Thymus (tissue), 11 donors: ENCODE data around the gene OSBPL6. TPM values are rescaled to one million over a fixed set of nuclear protein-coding genes. Genes with fewer than 3 reads are reported as not detected.

Experiments used
- DNase-seq, 9 donors: peaks; one replicate each; pipeline ENCODE4 v3.0.0-alpha.2; 2013; ENCODE audit warnings: low spot score in 9 of 9, low read depth in 6 of 9, missing footprints in 1 of 9
- H3K27ac ChIP-seq, 2 donors: one replicate each; pipeline ENCODE4 v1.5.1; 2013; ENCODE audit warnings: control low read depth in 1 of 2, low read depth in 1 of 2, low read length in 1 of 2, mild to moderate bottlenecking in 1 of 2, moderate library complexity in 1 of 2
- H3K27me3 ChIP-seq, 2 donors: one replicate each; pipeline ENCODE4 v1.5.1; 2013; ENCODE audit warnings: low read length in 1 of 2; ENCODE audit not compliant: control insufficient read depth in 2 of 2, insufficient read depth in 1 of 2
- H3K36me3 ChIP-seq, 2 donors: one replicate each; pipeline ENCODE4 v1.5.1; 2013; ENCODE audit warnings: low read length in 1 of 2, mild to moderate bottlenecking in 1 of 2, moderate library complexity in 1 of 2; ENCODE audit not compliant: control insufficient read depth in 2 of 2, insufficient read depth in 2 of 2
- H3K4me1 ChIP-seq, 2 donors: one replicate each; pipeline ENCODE4 v1.5.1; 2013; ENCODE audit warnings: low read length in 2 of 2; ENCODE audit not compliant: control insufficient read depth in 2 of 2, insufficient read depth in 2 of 2
- H3K4me3 ChIP-seq, 2 donors: one replicate each; pipeline ENCODE4 v1.5.1; 2013; ENCODE audit warnings: low read length in 2 of 2, control low read depth in 1 of 2, mild to moderate bottlenecking in 1 of 2
- H3K9me3 ChIP-seq, 2 donors: one replicate each; pipeline ENCODE4 v1.5.1; 2013; ENCODE audit warnings: low read length in 1 of 2, mild to moderate bottlenecking in 1 of 2; ENCODE audit not compliant: control insufficient read depth in 2 of 2, insufficient read depth in 1 of 2
- WGBS: extraction: QIAGEN DNeasy Blood & Tissue Kit; methylation state at CpG from one replicate; pipeline ENCODE4 v1.1.7; 2013; 5-methylcytosine and 5-hydroxymethylcytosine counted together
- polyA plus RNA-seq: library from polyadenylated mRNA; stranded (reverse); fragments of 200-250 nt; gene quantifications from one replicate; pipeline ENCODE4 v1.2.3, GENCODE V29; 2013
- total RNA-seq: library from RNA; stranded (reverse); fragments of 120-200 nt; gene quantifications from one replicate; pipeline ENCODE4 v1.2.4, GENCODE V29; 2013
- donor health status: healthy.

The OSBPL6 gene
- total and polyA plus RNA-seq, 2 donors: 0.28 to 5.7 TPM

GRCh38 chr2:178380763-178381162 is 186.5 kb downstream of the OSBPL6 start:
- H3K27me3 ChIP-seq: no peaks in the 10 kb centered on the region
- peaks cover 0 to 3% of the 10 kb centered on the region in 2 donors for H3K9me3 ChIP-seq
- H3K4me3 ChIP-seq: no peak overlapping the region
- H3K36me3 ChIP-seq: no peaks in the 10 kb centered on the region
- no peaks in the 10 kb centered on the region for H3K4me1 ChIP-seq
- H3K27ac ChIP-seq: no peak overlapping the region
- DNase-seq: no peak
- WGBS: 99% methylated on average over 1 of the region's 1 CpG

GRCh38 chr2:178383718-178384117 is 189.4 kb downstream of the OSBPL6 start:
- H3K27me3 ChIP-seq: no peaks in the 10 kb centered on the region
- no peak for DNase-seq
- H3K4me3 ChIP-seq: no peak overlapping the region
- H3K27ac ChIP-seq: no peak overlapping the region
- no peaks in the 10 kb centered on the region for H3K9me3 ChIP-seq
- no peaks in the 10 kb centered on the region for H3K36me3 ChIP-seq
- no peaks in the 10 kb centered on the region for H3K4me1 ChIP-seq
- WGBS: 96% methylated on average over 5 of the region's 5 CpGs

GRCh38 chr2:178385595-178386148 is 191.4 kb downstream of the OSBPL6 start:
- H3K4me1 ChIP-seq: no peaks in the 10 kb centered on the region
- no peaks in the 10 kb centered on the region for H3K27me3 ChIP-seq
- no peaks in the 10 kb centered on the region for H3K9me3 ChIP-seq
- H3K36me3 ChIP-seq: no peaks in the 10 kb centered on the region
- 87% methylated on average over 4 of the region's 4 CpGs for WGBS
- no peak overlapping the region for H3K27ac ChIP-seq
- no peak for DNase-seq
- no peak overlapping the region for H3K4me3 ChIP-seq

- Histone ChIP-seq H3K4me1 (no peaks in the 10 kb centered on the region), H3K9me3 (no peaks in the 10 kb centered on the region), H3K4me3 (no peak overlapping the region), H3K36me3 (no peaks in the 10 kb centered on the region), H3K27me3 (no peaks in the 10 kb centered on the region), H3K27ac (no peak overlapping the region)
- 96% methylated on average over 1 of the region's 1 CpG for WGBS
- no peak for DNase-seq
Measured at GRCh38 chr2:178386986-178387597, 192.8 kb downstream of the OSBPL6 start.

GRCh38 chr2:178388287-178388686 is 194.0 kb downstream of the OSBPL6 start:
- no peak for DNase-seq
- H3K9me3 ChIP-seq: no peaks in the 10 kb centered on the region
- no peaks in the 10 kb centered on the region for H3K4me1 ChIP-seq
- no peaks in the 10 kb centered on the region for H3K36me3 ChIP-seq
- no peaks in the 10 kb centered on the region for H3K27me3 ChIP-seq
- H3K27ac ChIP-seq: no peak overlapping the region
- 94% methylated on average over 7 of the region's 7 CpGs for WGBS
- H3K4me3 ChIP-seq: no peak overlapping the region

- Histone ChIP-seq H3K4me3 (no peak overlapping the region), H3K36me3 (no peaks in the 10 kb centered on the region), H3K4me1 (no peaks in the 10 kb centered on the region), H3K27ac (no peak overlapping the region), H3K27me3 (no peaks in the 10 kb centered on the region), H3K9me3 (no peaks in the 10 kb centered on the region)
- no peak for DNase-seq
- WGBS: 97% methylated on average over 4 of the region's 4 CpGs
Measured at GRCh38 chr2:178391701-178392100, 197.4 kb downstream of the OSBPL6 start.

GRCh38 chr2:178392215-178392614 is 197.9 kb downstream of the OSBPL6 start:
- no peaks in the 10 kb centered on the region for H3K9me3 ChIP-seq
- H3K4me3 ChIP-seq: no peak overlapping the region
- DNase-seq: no peak
- no peaks in the 10 kb centered on the region for H3K27me3 ChIP-seq
- 97% methylated on average over 3 of the region's 3 CpGs for WGBS
- no peak overlapping the region for H3K27ac ChIP-seq
- H3K4me1 ChIP-seq: no peaks in the 10 kb centered on the region
- no peaks in the 10 kb centered on the region for H3K36me3 ChIP-seq

- no peak for DNase-seq
- Histone ChIP-seq H3K36me3 (no peaks in the 10 kb centered on the region), H3K9me3 (no peaks in the 10 kb centered on the region), H3K27ac (no peak overlapping the region), H3K4me1 (no peaks in the 10 kb centered on the region), H3K27me3 (no peaks in the 10 kb centered on the region), H3K4me3 (no peak overlapping the region)
Measured at GRCh38 chr2:178394859-178395258, 200.5 kb downstream of the OSBPL6 start.

GRCh38 chr2:178395295-178395694 is 201.0 kb downstream of the OSBPL6 start:
- 97% methylated on average over 2 of the region's 2 CpGs for WGBS
- H3K9me3 ChIP-seq: no peaks in the 10 kb centered on the region
- DNase-seq: no peak
- no peak overlapping the region for H3K27ac ChIP-seq
- H3K27me3 ChIP-seq: no peaks in the 10 kb centered on the region
- no peak overlapping the region for H3K4me3 ChIP-seq
- H3K36me3 ChIP-seq: no peaks in the 10 kb centered on the region
- H3K4me1 ChIP-seq: no peaks in the 10 kb centered on the region
